NCI-H2107 (cell line): ENCODE data around the gene AP3S2.
"Not testable (repeated sequence)": the region's sequence is repeated elsewhere in the genome, so short reads cannot be mapped to it uniquely, and the experiment has no call there.

Experiments used
- DNase-seq: peaks from one replicate; lab custom pipeline; 2025; lab: John Stamatoyannopoulos, UW

Gene AP3S2

DNA sequence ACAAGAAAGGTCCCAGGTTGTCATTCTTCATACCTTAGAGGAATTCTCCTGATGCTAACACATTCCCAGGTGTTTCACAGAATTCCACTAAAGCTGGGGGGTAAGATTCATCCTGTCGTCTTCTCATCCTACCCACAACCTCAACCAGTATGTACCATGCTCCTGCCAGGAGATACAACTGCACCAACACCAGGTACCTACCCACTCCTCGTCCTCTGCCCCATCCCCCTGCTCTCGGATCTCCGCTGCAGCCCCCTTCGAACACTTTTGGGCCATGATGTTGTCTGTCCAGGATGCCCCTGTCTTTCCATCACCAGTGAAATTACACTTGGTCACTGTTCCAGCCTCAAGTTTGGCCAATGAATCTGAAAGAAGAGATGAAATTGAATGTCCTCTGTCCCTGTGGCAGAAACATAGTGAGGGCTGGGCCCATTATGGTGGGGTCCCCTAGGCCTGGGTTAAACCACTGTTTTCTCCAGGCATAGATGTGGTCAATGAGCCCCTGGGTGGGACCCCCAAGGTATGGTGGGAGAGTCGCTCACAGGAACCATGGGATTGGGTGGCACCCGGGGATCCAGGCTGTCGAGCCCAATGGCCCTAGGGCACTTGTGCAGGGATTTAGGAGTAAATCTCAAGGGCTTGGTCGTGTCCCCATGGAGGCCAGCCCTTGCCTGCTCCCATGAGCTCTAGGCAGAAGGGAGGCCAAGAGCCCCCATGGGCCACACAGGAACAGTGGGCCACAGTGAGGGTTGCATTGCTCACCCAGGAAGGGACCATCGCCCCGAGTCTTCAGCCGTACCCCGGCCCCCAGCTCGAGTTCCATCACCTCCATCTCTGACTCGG, 9.4 kb upstream of the AP3S2 start:
- DNase-seq, result no peak

DNA sequence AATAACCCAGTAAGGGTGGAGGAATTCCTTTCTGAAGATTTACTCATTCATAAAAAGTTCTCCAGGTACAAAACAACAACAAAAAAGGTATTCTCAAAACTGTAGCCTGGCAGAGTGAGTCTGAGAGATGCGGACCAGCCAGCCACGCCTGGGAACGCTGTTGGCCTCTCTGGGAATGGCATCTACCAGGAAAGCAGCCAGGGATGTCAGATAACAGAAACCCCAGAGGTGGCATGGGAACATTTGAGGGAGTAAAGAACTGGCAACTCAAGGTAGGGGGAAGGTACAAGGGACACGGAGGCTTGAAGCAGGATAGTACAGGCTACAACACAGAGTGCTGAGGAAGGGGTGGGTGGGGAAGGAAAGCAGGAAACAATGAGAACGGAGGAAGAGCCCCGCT, 7.1 kb upstream of the AP3S2 start:
- DNase-seq, result no peak

DNA sequence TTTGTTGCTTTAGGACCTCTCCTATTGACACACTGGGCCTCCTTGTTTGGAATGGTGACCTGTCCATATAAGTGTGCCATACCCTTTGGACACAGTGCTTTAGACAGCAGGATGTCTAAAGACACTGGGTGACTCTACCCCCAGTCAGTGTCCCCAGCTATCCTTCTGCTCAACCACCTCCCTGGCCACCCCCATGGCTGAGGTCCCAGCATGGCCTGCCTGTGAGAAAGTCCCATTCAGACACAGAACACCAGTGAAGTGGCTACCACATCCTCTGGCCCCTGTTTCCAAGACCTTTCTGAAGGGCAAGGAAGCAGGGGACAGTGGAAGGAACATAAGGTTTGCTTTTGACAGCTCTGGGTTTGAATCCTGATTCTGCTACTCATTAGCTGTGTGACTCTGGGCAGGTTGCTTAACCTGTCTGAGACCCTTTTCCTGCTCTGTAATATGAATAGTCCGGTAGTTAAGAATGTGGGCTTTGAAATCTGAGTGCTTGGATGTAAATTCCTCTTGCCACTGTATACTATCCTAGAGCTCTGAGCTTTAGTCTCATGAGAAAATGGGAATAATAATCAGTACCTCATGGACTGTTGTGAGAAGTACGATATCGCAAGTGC, 6.3 kb upstream of the AP3S2 start:
- no peak for DNase-seq

DNA sequence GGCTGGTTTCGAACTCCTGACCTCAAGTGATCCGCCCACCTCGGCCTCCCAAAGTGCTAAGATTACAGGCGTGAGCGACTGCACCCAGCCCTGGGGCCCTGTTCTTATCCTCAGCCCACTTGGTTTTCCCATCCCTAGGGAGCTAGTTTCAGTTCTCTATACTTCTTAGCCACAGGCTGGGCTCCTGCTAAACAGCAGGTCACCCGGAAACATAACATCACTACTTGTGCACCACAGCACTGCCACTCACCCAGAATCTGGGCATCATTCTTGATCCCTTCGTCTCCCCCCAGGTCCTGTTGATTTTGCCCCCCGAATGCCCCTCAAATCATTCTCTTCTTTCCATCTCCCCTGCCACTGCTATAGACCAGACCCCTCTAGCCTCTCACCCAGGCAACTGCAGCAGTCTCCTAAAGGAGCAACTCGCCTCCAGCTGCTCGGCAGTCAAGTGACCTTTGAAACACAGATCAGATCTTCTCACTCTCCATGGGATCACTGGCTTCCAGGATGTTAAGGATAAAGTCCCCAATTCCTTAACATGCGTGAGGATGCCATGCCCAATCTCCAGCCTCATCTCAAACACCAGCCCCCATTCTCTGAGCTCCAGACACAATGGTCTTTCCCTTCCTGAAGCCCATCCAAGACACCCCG, 5.6 kb upstream of the AP3S2 start:
- no peak for DNase-seq

DNA sequence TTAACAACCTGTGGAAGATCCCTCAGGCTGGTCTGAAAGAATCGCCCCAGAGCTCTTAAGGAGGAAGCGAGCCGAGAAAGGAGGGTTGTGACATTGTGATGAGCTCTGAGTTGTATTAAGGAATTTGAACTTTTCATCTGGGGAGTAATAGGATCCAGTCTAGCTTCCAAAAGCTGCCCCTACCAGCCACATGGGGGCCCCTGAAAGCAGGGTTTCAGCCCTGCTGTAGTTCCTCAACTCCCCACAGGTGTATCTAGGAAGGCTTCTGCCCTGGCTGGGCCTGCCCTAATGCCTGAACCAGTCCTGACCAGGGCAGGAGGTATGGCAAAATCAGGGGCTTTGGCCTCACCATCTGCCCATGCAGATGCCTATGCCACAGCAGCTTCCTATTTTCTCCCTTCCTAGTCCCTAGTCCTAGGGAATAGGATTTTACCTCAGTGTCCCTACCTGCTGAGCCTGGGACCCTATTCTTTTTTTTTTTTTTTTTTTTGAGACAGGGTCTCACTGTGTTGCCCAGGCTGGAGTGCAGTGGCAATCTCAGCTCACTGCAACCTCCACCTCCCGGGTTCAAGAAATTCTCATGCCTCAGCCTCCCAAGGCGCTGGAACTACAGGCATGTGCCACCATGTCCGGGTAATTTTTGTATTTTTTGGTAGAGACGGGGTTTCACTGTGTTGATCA, 5.0 kb upstream of the AP3S2 start:
- DNase-seq, result peak; percentile 8

DNA sequence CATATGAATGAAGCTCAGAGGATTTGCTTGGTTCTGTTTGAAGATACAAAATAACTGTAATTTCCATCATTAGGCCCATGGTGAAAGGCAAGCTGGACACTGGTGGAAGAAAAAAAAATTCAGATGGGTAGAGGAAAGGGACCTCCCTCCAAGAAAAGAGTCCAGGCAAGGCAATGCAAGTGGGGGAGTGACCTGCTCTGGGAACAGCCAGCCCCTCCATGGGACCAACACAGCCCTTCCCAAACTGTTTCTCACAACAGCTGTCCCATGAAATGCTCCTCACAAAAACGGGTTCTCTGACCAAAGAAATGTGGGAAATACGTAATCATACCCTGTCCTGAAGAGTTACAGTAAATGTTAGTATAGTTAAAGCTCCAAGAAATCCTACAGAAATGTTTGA, 4.4 kb upstream of the AP3S2 start:
- DNase-seq, result no peak

DNA sequence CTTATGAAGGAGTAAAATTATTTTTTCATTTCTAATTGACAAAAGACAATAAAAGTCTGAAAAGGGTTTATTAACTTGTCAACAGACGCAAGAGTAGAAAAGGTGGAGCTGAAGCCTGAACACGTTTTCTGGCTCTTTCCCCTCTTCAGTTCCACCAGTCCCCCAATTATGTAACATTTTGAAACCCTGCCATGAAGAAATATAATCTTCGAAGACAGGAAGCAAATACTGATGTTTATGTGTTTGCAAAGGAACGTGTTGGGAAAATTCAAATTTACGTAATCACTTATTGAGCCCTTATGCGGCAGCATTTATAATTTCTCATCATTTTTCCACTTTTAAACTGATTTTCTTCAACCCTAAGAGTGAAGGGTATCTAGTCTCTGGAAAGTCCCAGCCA, 767 bp downstream of the AP3S2 start:
- no peak for DNase-seq

DNA sequence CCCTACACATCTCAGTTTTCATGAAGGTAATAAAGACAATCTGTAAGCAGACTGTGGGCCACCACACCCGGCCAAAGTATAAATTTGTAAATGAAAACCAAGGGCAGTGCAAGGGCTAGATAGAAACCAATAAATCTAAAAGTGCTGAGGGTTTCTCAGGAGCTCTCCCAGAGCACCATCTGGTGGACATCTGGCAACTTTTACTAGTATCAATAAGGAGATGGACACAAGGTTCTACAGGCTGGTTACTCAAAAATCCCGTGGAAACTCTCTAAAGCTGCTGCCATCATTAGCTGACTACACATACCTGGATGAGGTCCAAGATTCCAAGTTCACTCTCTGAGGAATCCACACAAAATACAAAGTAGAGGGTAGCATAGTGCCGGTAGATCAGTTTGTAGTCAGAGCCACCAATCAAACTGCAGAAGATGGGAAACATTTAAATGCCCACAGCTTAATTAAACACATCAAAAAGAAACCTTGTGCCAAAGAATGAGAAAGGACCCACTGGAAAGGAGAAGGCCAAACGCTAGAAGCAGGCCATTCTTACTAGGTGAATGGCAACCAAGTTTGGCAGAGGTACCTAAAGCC, 5.5 kb downstream of the AP3S2 start:
- no peak for DNase-seq

DNA sequence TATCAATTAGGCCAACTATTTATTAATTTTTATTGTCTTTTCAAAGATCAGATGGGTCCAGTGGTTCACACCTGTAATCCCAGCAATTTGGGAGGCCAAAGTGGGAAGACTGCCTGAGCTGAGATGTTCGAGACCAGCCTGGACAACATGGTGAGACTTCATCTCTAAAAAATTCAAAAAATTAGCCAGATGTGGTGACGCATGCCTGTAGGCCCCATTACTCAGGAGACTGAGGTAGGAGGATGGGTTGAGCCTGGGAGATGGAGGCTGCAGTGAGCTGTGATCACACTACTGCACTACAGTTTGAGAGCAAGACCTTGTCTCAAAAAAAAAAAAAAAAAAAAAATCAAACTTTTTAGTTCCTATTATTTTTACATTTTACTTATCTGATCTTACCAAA, 8.2 kb downstream of the AP3S2 start:
- no peak for DNase-seq

DNA sequence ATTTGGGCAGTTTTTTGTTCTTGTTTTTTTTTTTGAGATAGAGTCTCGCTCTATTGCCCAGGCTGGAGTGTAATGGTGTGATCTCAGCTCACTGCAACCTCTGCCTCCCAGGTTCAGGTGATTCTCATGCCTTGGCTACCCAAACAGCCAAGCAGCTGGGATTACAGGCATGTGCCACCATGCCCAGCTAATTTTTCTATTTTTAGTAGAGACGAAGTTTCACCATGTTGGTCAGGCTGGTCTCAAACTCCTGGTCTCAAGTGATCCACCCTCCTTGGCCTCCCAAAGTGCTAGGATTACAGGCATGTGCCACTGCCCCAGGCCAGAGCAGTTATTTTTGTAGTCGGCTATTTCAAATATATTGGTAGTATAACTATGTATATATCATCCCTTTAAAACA, 8.6 kb downstream of the AP3S2 start:
- not testable (repeated sequence) for DNase-seq

DNA sequence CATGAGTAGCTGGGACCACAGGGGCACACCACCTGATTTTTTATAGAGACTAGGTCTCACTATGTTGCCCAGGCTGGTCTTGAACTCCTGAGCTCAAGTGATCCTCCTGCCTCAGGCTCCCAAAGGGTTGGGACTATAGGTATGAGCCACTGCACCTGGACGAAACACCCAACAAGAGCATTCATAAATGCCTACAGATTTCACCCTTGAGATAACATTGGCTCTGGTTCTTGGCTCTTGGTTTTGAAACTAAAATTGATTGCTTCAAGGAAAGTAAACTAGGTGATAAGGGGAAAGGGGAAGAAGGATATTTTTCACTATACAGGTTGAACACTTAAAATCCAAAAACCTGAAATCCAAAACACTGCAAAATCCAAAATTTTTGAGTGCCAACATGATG, 10.3 kb downstream of the AP3S2 start:
- DNase-seq, result no peak

DNA sequence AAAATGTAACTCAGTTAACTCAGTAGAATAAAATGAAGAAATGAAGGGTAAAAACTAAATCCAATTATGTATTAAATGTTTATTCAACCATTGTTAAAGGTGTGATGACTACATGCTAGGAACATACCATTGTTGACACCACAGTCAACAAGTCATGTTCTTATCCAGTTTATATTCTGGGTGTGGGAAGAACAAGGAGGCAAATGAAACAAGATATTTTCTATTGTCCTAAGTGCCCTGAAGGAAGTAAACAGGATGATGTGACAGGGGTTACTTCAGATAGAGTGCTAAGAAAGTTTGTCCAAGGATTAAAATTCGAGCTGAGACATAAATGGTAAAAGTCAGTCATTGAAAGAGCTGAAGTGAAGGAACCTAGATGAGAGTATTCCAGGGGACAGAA, 13.1 kb downstream of the AP3S2 start:
- no peak for DNase-seq

DNA sequence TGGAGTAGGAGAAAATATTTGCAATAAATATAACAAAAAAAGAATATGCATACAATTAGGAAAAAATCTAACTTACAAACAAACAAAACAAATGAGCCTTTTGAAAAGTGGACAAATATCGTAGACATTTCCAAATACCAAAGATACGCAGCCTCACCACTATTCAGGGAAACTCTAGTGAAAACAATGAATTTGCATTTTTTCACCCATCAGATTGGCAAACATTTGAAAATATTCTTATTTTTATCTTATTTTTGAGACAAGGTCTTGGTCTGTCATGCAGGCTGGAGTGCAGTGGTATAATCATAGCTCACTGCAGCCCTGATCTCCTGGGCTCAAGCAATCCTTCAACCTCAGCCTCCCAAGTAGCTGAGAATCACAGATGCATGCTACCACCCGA, 15.5 kb downstream of the AP3S2 start:
- DNase-seq, result no peak

DNA sequence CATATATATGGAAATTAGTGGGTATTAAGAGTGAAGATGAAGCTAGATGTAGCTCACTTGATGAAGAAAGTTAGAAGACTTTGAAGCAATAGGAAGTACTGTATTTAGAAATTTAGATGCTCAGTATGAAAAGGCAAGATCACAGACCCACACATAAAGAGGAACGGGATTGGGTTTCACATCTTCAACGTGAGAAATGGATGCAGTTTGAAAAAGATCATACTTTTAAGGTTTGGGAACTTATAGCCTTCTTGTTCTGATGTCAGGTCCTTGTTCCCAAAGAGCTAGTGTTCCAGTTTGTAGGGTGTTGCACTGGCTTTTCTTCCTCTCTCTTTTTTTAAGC, 16.7 kb downstream of the AP3S2 start:
- DNase-seq, result no peak

DNA sequence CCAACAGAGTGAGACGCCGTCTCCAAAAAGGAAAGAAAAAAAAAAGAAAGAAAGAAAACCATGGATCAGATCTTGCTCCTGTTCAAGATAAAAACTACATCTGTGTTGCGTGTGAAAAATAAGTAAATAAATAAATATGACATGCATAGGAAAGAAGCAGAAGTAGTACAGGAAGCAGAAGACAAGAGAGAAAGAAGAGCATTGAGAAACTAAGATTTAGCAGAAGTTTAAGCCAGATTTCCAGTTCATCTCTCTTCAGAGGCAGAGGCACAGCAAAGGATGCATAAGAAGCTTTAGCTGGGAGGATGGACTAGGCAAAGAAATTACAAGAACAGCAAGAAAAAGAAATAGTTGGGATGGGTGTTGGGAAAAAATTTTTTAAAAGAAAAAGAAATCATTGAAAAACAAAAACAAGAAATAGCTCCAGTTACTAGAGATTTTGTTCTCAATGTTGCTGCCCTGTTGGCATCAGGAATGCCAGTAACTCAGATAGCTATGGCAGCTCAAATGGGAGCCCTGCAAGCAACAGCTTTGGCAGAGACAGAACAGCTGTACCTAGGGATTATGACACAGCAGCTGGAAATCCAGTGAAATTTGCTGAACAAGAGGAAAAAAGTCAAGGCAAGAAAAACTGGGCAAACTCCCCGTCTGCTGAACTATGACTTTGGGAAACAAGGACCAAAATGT, 17.3 kb downstream of the AP3S2 start:
- DNase-seq, result no peak

DNA sequence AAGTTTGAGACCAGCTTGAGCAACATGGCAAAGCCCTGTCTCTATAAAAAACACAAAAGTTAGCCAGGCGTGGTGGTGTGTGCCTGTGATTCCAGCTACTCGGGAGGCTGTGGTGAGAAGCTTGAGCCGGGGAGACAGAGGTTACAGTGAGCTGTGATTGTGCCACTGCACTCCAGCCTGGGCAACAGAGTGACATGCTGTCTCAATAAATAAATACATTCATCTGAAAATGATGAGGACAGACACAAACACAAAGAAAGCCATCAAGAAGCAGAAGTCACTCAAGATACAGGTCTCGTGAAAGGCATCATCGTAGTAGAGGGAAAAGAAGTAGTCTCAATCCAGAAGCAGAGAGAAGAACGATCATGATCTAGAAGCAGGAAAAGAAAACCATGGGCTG, 18.1 kb downstream of the AP3S2 start:
- DNase-seq, result no peak

DNA sequence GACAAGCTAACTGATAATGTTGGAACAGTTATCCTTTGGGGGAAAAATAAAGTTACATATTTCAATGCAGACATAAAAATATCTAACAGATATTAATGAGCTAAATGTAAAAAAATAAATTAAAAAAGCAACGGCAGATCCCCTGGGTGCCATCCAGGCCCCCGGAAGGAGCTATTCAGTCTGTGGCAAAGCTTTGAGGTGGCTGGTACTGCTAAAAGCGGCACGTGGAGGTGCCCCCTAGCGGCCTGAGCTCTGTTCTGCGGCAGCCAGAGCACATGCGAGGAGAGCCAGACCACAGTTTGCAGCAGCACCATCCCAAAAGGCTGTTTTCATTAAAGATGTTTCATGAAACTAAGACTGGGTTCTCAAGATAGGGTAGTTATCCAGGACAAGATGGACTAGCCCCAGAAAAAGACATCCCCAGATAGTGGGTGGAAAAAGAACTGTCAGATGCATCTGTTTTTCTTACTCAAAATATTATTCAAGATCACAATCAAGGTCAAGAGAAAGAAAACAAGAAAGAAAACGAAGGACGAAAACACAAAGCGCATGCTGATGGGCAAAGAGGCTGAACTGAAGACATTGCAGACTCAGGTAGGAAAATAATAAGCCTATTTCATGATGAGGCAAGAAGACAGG, 18.7 kb downstream of the AP3S2 start:
- peak; percentile 3 for DNase-seq

DNA sequence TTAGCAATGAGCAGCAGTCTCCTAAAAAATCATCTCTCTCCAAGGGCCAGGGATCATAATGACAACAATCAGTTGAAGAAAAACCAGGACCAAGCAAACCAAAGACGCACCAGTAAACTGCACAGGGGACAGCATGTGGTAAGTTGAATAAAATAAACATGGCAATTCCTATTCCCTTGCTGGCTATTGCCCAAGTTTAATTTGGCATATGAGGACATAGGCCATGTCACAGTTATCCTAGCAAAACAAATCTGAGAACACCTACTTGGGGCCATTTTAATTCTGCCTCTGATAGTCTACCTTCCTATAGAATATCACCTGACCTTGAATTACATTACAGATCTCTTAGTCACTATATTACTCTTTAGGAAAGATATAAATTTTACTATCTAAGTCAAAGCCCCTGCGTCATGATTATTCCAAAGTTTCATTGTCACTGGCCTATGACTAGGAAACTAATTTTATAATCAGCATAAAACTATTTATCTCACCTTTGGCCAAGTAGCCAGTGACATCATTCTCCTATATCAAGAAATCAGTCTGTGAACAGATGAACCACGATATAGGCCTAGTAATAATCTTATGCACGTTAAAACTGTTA, 23.0 kb downstream of the AP3S2 start:
- DNase-seq, result no peak

DNA sequence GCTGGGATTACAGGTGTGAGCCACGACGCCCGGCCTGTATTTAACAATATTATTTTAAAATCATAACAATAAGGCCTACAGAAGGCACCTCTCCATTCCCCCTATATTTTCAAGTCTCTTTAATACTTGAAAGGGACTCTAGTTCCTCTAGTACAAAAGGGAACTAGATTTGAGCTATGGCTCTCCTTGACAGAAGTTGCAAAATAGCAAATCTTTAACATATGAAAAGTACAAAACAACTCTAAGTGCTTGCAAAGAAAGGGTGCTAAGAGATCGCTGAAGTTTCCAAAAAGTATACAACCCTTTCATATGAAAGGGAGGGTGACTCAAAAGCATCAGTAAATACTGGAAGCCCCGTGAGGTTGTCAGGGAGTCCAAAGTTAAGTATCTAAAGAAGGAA, 23.8 kb downstream of the AP3S2 start:
- no peak for DNase-seq

DNA sequence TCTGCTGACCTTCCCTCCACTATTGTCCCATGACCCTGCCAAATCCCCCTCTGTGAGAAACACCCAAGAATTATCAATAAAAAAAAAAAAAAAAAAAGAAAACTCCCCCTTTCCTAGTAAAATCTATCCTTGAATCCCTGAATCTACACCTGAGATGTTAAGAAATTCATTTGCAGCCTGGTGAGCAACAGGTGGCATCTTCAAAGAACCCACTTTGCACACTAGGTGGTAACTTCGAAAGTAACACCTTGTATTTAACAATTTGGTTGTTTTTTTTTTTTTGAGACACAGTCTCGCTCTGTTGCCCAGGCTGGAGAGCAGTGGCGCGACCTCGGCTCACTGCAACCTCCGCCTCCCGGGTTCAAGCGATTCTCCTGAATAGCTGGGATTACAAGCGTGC, 24.3 kb downstream of the AP3S2 start:
- not testable (repeated sequence) for DNase-seq
